ENCODE results near the gene GRIN2C.

GRIN2C gene

GRCh38 chr17:74810699-74811485, 48.8 kb downstream of the GRIN2C start:
- H3K27me3 ChIP-seq (ENCODE audit: control insufficient read depth in 1 of 2, insufficient read depth in 2 of 2, low read length in 2 of 2): no peaks in the 10 kb centered on the region
- no peak overlapping the region for H3K4me3 ChIP-seq (ENCODE audit: low read depth in 1 of 2, low read length in 2 of 2)
- H3K9me3 ChIP-seq (ENCODE audit: control insufficient read depth in 1 of 2, low read length in 2 of 2): no peaks in the 10 kb centered on the region
- no peak overlapping the region for H3K27ac ChIP-seq (ENCODE audit: low read depth, low read length)
- peaks cover 0 to 6% of the 10 kb centered on the region in 2 donors for H3K36me3 ChIP-seq (ENCODE audit: control insufficient read depth in 1 of 2, insufficient read depth in 2 of 2, low read length in 2 of 2)
- H3K9ac ChIP-seq (ENCODE audit: low read depth in 1 of 2, low read length in 2 of 2): no peak overlapping the region
- no peaks in the 10 kb centered on the region for H3K4me1 ChIP-seq (ENCODE audit: control insufficient read depth in 1 of 2, insufficient read depth in 2 of 2, low read length in 2 of 2)

GRCh38 chr17:74808714-74809430, 50.8 kb downstream of the GRIN2C start:
- Histone ChIP-seq H3K4me1 (ENCODE audit: control insufficient read depth in 1 of 2, insufficient read depth in 2 of 2, low read length in 2 of 2) (no peaks in the 10 kb centered on the region), H3K9me3 (ENCODE audit: control insufficient read depth in 1 of 2, low read length in 2 of 2) (no peaks in the 10 kb centered on the region), H3K36me3 (ENCODE audit: control insufficient read depth in 1 of 2, insufficient read depth in 2 of 2, low read length in 2 of 2) (peaks cover 4 to 13% of the 10 kb centered on the region in 2 donors)

GRCh38 chr17:74807925-74808324, 51.8 kb downstream of the GRIN2C start:
- peaks cover 4 to 14% of the 10 kb centered on the region in 2 donors for H3K36me3 ChIP-seq (ENCODE audit: control insufficient read depth in 1 of 2, insufficient read depth in 2 of 2, low read length in 2 of 2)
- H3K4me3 ChIP-seq (ENCODE audit: low read depth in 1 of 2, low read length in 2 of 2): no peak overlapping the region
- H3K27ac ChIP-seq (ENCODE audit: low read depth, low read length): no peak overlapping the region
- H3K27me3 ChIP-seq (ENCODE audit: control insufficient read depth in 1 of 2, insufficient read depth in 2 of 2, low read length in 2 of 2): no peaks in the 10 kb centered on the region
- no peaks in the 10 kb centered on the region for H3K4me1 ChIP-seq (ENCODE audit: control insufficient read depth in 1 of 2, insufficient read depth in 2 of 2, low read length in 2 of 2)
- H3K9ac ChIP-seq (ENCODE audit: low read depth in 1 of 2, low read length in 2 of 2): no peak overlapping the region
- no peaks in the 10 kb centered on the region for H3K9me3 ChIP-seq (ENCODE audit: control insufficient read depth in 1 of 2, low read length in 2 of 2)

More at GRCh38 chr17:74808714-74809430, 50.8 kb downstream of the GRIN2C start:
- Histone ChIP-seq H3K9ac (ENCODE audit: low read depth in 1 of 2, low read length in 2 of 2) (no peak overlapping the region), H3K27ac (ENCODE audit: low read depth, low read length) (no peak overlapping the region), H3K4me3 (ENCODE audit: low read depth in 1 of 2, low read length in 2 of 2) (no peak overlapping the region), H3K27me3 (ENCODE audit: control insufficient read depth in 1 of 2, insufficient read depth in 2 of 2, low read length in 2 of 2) (no peaks in the 10 kb centered on the region)

- H3K9me3 ChIP-seq (ENCODE audit: control insufficient read depth in 1 of 2, low read length in 2 of 2): no peaks in the 10 kb centered on the region
- H3K4me1 ChIP-seq (ENCODE audit: control insufficient read depth in 1 of 2, insufficient read depth in 2 of 2, low read length in 2 of 2): no peaks in the 10 kb centered on the region
- H3K4me3 ChIP-seq (ENCODE audit: low read depth in 1 of 2, low read length in 2 of 2): no peak overlapping the region
- no peak overlapping the region for H3K27ac ChIP-seq (ENCODE audit: low read depth, low read length)
- peaks cover 4 to 14% of the 10 kb centered on the region in 2 donors for H3K36me3 ChIP-seq (ENCODE audit: control insufficient read depth in 1 of 2, insufficient read depth in 2 of 2, low read length in 2 of 2)
- H3K9ac ChIP-seq (ENCODE audit: low read depth in 1 of 2, low read length in 2 of 2): no peak overlapping the region
- no peaks in the 10 kb centered on the region for H3K27me3 ChIP-seq (ENCODE audit: control insufficient read depth in 1 of 2, insufficient read depth in 2 of 2, low read length in 2 of 2)
Measured at GRCh38 chr17:74807441-74807840, 52.2 kb downstream of the GRIN2C start.

- H3K27ac ChIP-seq (ENCODE audit: low read depth, low read length): no peak overlapping the region
- no peaks in the 10 kb centered on the region for H3K9me3 ChIP-seq (ENCODE audit: control insufficient read depth in 1 of 2, low read length in 2 of 2)
- no peaks in the 10 kb centered on the region for H3K27me3 ChIP-seq (ENCODE audit: control insufficient read depth in 1 of 2, insufficient read depth in 2 of 2, low read length in 2 of 2)
- no peak overlapping the region for H3K4me3 ChIP-seq (ENCODE audit: low read depth in 1 of 2, low read length in 2 of 2)
- no peak overlapping the region for H3K9ac ChIP-seq (ENCODE audit: low read depth in 1 of 2, low read length in 2 of 2)
- H3K4me1 ChIP-seq (ENCODE audit: control insufficient read depth in 1 of 2, insufficient read depth in 2 of 2, low read length in 2 of 2): no peaks in the 10 kb centered on the region
- H3K36me3 ChIP-seq (ENCODE audit: control insufficient read depth in 1 of 2, insufficient read depth in 2 of 2, low read length in 2 of 2): peaks cover 6 to 14% of the 10 kb centered on the region in 2 donors
Measured at GRCh38 chr17:74806334-74806733, 53.4 kb downstream of the GRIN2C start.

- Histone ChIP-seq H3K9ac (ENCODE audit: low read depth in 1 of 2, low read length in 2 of 2) (no peak overlapping the region), H3K9me3 (ENCODE audit: control insufficient read depth in 1 of 2, low read length in 2 of 2) (no peaks in the 10 kb centered on the region), H3K36me3 (ENCODE audit: control insufficient read depth in 1 of 2, insufficient read depth in 2 of 2, low read length in 2 of 2) (peaks cover 8 to 14% of the 10 kb centered on the region in 2 donors), H3K27ac (ENCODE audit: low read depth, low read length) (no peak overlapping the region), H3K4me1 (ENCODE audit: control insufficient read depth in 1 of 2, insufficient read depth in 2 of 2, low read length in 2 of 2) (no peaks in the 10 kb centered on the region), H3K4me3 (ENCODE audit: low read depth in 1 of 2, low read length in 2 of 2) (no peak overlapping the region), H3K27me3 (ENCODE audit: control insufficient read depth in 1 of 2, insufficient read depth in 2 of 2, low read length in 2 of 2) (no peaks in the 10 kb centered on the region)
Measured at GRCh38 chr17:74805591-74805991, 54.1 kb downstream of the GRIN2C start.

GRCh38 chr17:74804683-74805082, 55.0 kb downstream of the GRIN2C start:
- H3K9me3 ChIP-seq (ENCODE audit: control insufficient read depth in 1 of 2, low read length in 2 of 2): no peaks in the 10 kb centered on the region
- H3K36me3 ChIP-seq (ENCODE audit: control insufficient read depth in 1 of 2, insufficient read depth in 2 of 2, low read length in 2 of 2): peaks cover 14 to 15% of the 10 kb centered on the region in 2 donors
- H3K27me3 ChIP-seq (ENCODE audit: control insufficient read depth in 1 of 2, insufficient read depth in 2 of 2, low read length in 2 of 2): no peaks in the 10 kb centered on the region
- H3K4me3 ChIP-seq (ENCODE audit: low read depth in 1 of 2, low read length in 2 of 2): no peak overlapping the region
- no peaks in the 10 kb centered on the region for H3K4me1 ChIP-seq (ENCODE audit: control insufficient read depth in 1 of 2, insufficient read depth in 2 of 2, low read length in 2 of 2)
- no peak overlapping the region for H3K27ac ChIP-seq (ENCODE audit: low read depth, low read length)
- H3K9ac ChIP-seq (ENCODE audit: low read depth in 1 of 2, low read length in 2 of 2): no peak overlapping the region

- Histone ChIP-seq H3K4me1 (ENCODE audit: control insufficient read depth in 1 of 2, insufficient read depth in 2 of 2, low read length in 2 of 2) (no peaks in the 10 kb centered on the region), H3K27ac (ENCODE audit: low read depth, low read length) (no peak overlapping the region), H3K9ac (ENCODE audit: low read depth in 1 of 2, low read length in 2 of 2) (no peak overlapping the region), H3K9me3 (ENCODE audit: control insufficient read depth in 1 of 2, low read length in 2 of 2) (no peaks in the 10 kb centered on the region), H3K4me3 (ENCODE audit: low read depth in 1 of 2, low read length in 2 of 2) (no peak overlapping the region), H3K27me3 (ENCODE audit: control insufficient read depth in 1 of 2, insufficient read depth in 2 of 2, low read length in 2 of 2) (no peaks in the 10 kb centered on the region), H3K36me3 (ENCODE audit: control insufficient read depth in 1 of 2, insufficient read depth in 2 of 2, low read length in 2 of 2) (peaks cover 14 to 22% of the 10 kb centered on the region in 2 donors)
Measured at GRCh38 chr17:74803971-74804370, 55.7 kb downstream of the GRIN2C start.

GRCh38 chr17:74803388-74803930, 56.2 kb downstream of the GRIN2C start:
- H3K36me3 ChIP-seq (ENCODE audit: control insufficient read depth in 1 of 2, insufficient read depth in 2 of 2, low read length in 2 of 2): peaks cover 17 to 24% of the 10 kb centered on the region in 2 donors
- no peaks in the 10 kb centered on the region for H3K27me3 ChIP-seq (ENCODE audit: control insufficient read depth in 1 of 2, insufficient read depth in 2 of 2, low read length in 2 of 2)
- H3K9ac ChIP-seq (ENCODE audit: low read depth in 1 of 2, low read length in 2 of 2): no peak overlapping the region
- no peaks in the 10 kb centered on the region for H3K4me1 ChIP-seq (ENCODE audit: control insufficient read depth in 1 of 2, insufficient read depth in 2 of 2, low read length in 2 of 2)
- no peak overlapping the region for H3K27ac ChIP-seq (ENCODE audit: low read depth, low read length)
- H3K9me3 ChIP-seq (ENCODE audit: control insufficient read depth in 1 of 2, low read length in 2 of 2): no peaks in the 10 kb centered on the region
- H3K4me3 ChIP-seq (ENCODE audit: low read depth in 1 of 2, low read length in 2 of 2): no peak overlapping the region

GRCh38 chr17:74801896-74802295, 57.8 kb downstream of the GRIN2C start:
- no peak overlapping the region for H3K9ac ChIP-seq (ENCODE audit: low read depth in 1 of 2, low read length in 2 of 2)
- no peak overlapping the region for H3K4me3 ChIP-seq (ENCODE audit: low read depth in 1 of 2, low read length in 2 of 2)
- H3K36me3 ChIP-seq (ENCODE audit: control insufficient read depth in 1 of 2, insufficient read depth in 2 of 2, low read length in 2 of 2): peaks cover 17 to 30% of the 10 kb centered on the region in 2 donors
- H3K27ac ChIP-seq (ENCODE audit: low read depth, low read length): no peak overlapping the region
- H3K4me1 ChIP-seq (ENCODE audit: control insufficient read depth in 1 of 2, insufficient read depth in 2 of 2, low read length in 2 of 2): no peaks in the 10 kb centered on the region
- H3K9me3 ChIP-seq (ENCODE audit: control insufficient read depth in 1 of 2, low read length in 2 of 2): no peaks in the 10 kb centered on the region
- H3K27me3 ChIP-seq (ENCODE audit: control insufficient read depth in 1 of 2, insufficient read depth in 2 of 2, low read length in 2 of 2): no peaks in the 10 kb centered on the region
